Loucy (cell line): Measurements from ENCODE around the gene ITPKB.

Source experiments
- H2AFZ ChIP-seq: fragments of 200-600 bp; sonication (generic); 2 replicates; pipeline ENCODE4 v1.6.0; 2016; ENCODE audit warnings: antibody characterized with exemption, mild to moderate bottlenecking, low read length, moderate library complexity
- H3F3A ChIP-seq: fragments of 200-600 bp; 2 replicates; pipeline ENCODE4 v1.6.0; 2016; ENCODE audit warnings: antibody characterized with exemption, low read depth, mild to moderate bottlenecking
- H3K27me3 ChIP-seq: fragments of 200-600 bp; sonication (generic); 2 replicates; pipeline ENCODE4 v1.6.1; 2014; ENCODE audit warnings: low read length, mild to moderate bottlenecking; ENCODE audit not compliant: insufficient read depth, poor library complexity, severe bottlenecking
- H3K36me3 ChIP-seq: fragments of 200-600 bp; sonication (generic); 2 replicates; pipeline ENCODE4 v1.6.1; 2016; ENCODE audit warnings: low read length; ENCODE audit not compliant: insufficient read depth
- H3K4me1 ChIP-seq: fragments of 200-600 bp; sonication (generic); 2 replicates; pipeline ENCODE4 v1.5.1; 2014; ENCODE audit warnings: low read length, mild to moderate bottlenecking; ENCODE audit not compliant: insufficient read depth, poor library complexity, severe bottlenecking
- H3K4me2 ChIP-seq: fragments of 200-600 bp; sonication (generic); 2 replicates; pipeline ENCODE4 v1.6.0; 2014; ENCODE audit warnings: antibody characterized with exemption, low read length, low read depth, mild to moderate bottlenecking; ENCODE audit not compliant: poor library complexity, severe bottlenecking
- H3K4me3 ChIP-seq: fragments of 200-600 bp; sonication (generic); 2 replicates; pipeline ENCODE4 v1.5.1; 2014; ENCODE audit warnings: low read length, mild to moderate bottlenecking, mixed read lengths; ENCODE audit not compliant: poor library complexity, severe bottlenecking
- H3K79me2 ChIP-seq: fragments of 200-600 bp; sonication (generic); 2 replicates; pipeline ENCODE4 v1.6.1; 2014; ENCODE audit warnings: low read length; ENCODE audit not compliant: insufficient read depth
- H3K9ac ChIP-seq: fragments of 200-600 bp; sonication (generic); 2 replicates; pipeline ENCODE4 v1.6.0; 2014; ENCODE audit warnings: mild to moderate bottlenecking, low read depth, low read length, moderate library complexity; ENCODE audit not compliant: poor library complexity, severe bottlenecking
- H3K9me2 ChIP-seq: fragments of 200-600 bp; sonication (generic); replicated peaks from 2 replicates; pipeline ENCODE4 v1.6.1; 2016; ENCODE audit warnings: low read depth, low read length, mixed read lengths
- H3K9me3 ChIP-seq: fragments of 200-600 bp; sonication (generic); 2 replicates; pipeline ENCODE4 v1.6.1; 2014; ENCODE audit warnings: mild to moderate bottlenecking, antibody characterized with exemption, low read length, low read depth; ENCODE audit not compliant: insufficient read depth
- H4K20me1 ChIP-seq: fragments of 200-600 bp; sonication (generic); 2 replicates; pipeline ENCODE4 v1.6.0; 2014; ENCODE audit warnings: antibody characterized with exemption, low read length, mild to moderate bottlenecking; ENCODE audit not compliant: insufficient read depth, poor library complexity, severe bottlenecking
- CTCF ChIP-seq: fragments of 200-600 bp; sonication (generic); conservative IDR thresholded peaks from 2 replicates; pipeline ENCODE4 v1.5.1; 2014; ENCODE audit warnings: mild to moderate bottlenecking, antibody characterized with exemption, low read length
- EZH2phosphoT487 ChIP-seq: fragments of 200-600 bp; IDR thresholded peaks from 2 replicates; pipeline ENCODE4 v1.6.1; 2018; ENCODE audit warnings: antibody characterized with exemption, mild to moderate bottlenecking, moderate library complexity, borderline replicate concordance

Gene ITPKB

GRCh38 chr1:226646026-226646869 lies 92.8 kb downstream of the ITPKB start:
- peaks cover 71% of the 10 kb centered on the region; the same call in 1 of the 2 replicates for H3K36me3 ChIP-seq
- H2AFZ ChIP-seq: no peak overlapping the region
- no peaks in the 10 kb centered on the region for H4K20me1 ChIP-seq
- peaks cover 12% of the 10 kb centered on the region for H3K79me2 ChIP-seq
- H3K9me2 ChIP-seq: no peaks in the 10 kb centered on the region
- no peaks in the 10 kb centered on the region for H3F3A ChIP-seq
- H3K4me1 ChIP-seq: peaks cover 13% of the 10 kb centered on the region
- no peak overlapping the region for H3K4me2 ChIP-seq
- TF ChIP-seq EZH2phosphoT487 (no peak), CTCF (no peak)
- no peaks in the 10 kb centered on the region for H3K9me3 ChIP-seq
- H3K9ac ChIP-seq: no peak overlapping the region
- H3K27me3 ChIP-seq: no peaks in the 10 kb centered on the region
- H3K4me3 ChIP-seq: no peak overlapping the region

GRCh38 chr1:226645279-226645976 lies 93.7 kb downstream of the ITPKB start:
- Histone ChIP-seq H3K36me3 (peaks cover 78% of the 10 kb centered on the region; the same call in 1 of the 2 replicates), H3K4me2 (no peak overlapping the region)

More at GRCh38 chr1:226645279-226645976, 93.7 kb downstream of the ITPKB start:
- Histone ChIP-seq H3K9me3 (no peaks in the 10 kb centered on the region), H3K27me3 (no peaks in the 10 kb centered on the region), H4K20me1 (no peaks in the 10 kb centered on the region), H3K79me2 (peaks cover 12% of the 10 kb centered on the region), H2AFZ (no peak overlapping the region), H3K9ac (no peak overlapping the region), H3K9me2 (no peaks in the 10 kb centered on the region), H3K4me3 (no peak overlapping the region), H3K4me1 (peaks cover 13% of the 10 kb centered on the region), H3F3A (no peaks in the 10 kb centered on the region)
- TF ChIP-seq EZH2phosphoT487: no peak
- no peak for TF ChIP-seq CTCF
